Measurements from ENCODE around the gene HIC1. TPM values are rescaled to one million over a fixed set of nuclear protein-coding genes. Genes with fewer than 3 reads are reported as not detected.

Gene HIC1
- polyA plus RNA-seq, 1 experiment, result 15.1 TPM

DNA sequence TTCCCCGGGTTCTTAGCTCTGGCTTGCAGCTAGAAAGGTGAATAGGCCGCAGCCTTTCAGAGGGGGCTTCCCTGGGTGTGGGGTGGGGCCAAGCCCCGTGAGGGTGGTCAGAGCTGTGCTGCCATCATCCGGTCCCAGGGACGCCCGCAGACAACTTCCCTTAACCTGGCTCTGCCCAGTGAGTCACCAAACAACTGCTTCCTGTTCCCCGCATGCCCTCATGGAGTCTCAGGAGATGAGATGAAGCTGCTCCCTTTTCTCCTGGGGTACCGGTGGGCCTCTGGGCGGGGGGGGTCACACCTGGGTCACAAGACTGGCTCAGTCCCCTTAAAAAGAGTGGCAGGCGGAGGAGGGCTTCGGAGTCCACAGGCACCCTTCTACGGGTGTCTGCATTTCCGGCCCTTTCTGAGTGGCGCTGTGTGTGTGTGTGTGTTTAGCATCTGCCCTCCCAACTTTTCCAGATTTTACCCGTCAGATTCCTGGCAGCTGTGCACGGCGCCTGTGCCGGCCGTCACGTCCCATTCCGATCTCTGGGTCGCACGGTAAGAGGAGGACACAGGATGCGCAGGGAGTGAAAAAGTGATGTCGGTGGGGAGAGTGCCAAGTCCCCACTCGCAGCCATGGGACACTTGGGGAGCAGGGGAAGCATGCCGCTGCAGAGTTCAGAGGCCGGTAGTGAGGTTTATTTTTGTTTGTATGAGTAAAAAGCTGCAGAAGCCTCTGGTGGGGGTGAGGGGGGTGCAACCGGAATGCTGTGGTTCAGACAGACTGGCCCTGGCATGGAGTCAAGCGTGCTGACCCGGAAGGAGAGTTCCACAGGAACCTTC, 16.8 kb downstream of the HIC1 start:
- Histone ChIP-seq H3K27me3 (ENCODE audit: control insufficient read depth, insufficient read depth, low read length) (no peaks in the 10 kb centered on the region), H3K4me3 (ENCODE audit: low read depth, low read length) (no peak overlapping the region), H3K36me3 (ENCODE audit: control insufficient read depth, insufficient read depth, low read length) (peaks cover 3% of the 10 kb centered on the region)
- TF ChIP-seq, protein P1, sequence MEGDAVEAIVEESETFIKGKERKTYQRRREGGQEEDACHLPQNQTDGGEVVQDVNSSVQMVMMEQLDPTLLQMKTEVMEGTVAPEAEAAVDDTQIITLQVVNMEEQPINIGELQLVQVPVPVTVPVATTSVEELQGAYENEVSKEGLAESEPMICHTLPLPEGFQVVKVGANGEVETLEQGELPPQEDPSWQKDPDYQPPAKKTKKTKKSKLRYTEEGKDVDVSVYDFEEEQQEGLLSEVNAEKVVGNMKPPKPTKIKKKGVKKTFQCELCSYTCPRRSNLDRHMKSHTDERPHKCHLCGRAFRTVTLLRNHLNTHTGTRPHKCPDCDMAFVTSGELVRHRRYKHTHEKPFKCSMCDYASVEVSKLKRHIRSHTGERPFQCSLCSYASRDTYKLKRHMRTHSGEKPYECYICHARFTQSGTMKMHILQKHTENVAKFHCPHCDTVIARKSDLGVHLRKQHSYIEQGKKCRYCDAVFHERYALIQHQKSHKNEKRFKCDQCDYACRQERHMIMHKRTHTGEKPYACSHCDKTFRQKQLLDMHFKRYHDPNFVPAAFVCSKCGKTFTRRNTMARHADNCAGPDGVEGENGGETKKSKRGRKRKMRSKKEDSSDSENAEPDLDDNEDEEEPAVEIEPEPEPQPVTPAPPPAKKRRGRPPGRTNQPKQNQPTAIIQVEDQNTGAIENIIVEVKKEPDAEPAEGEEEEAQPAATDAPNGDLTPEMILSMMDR (IDR thresholded peaks at IDR 0.05; ENCODE audit: insufficient read depth, low read depth, low read length), result 0 out of 2 replicates have a peak, but pooled peaks have one; percentile 3
- no peak for DNase-seq (ENCODE audit: low read depth)
- ChIA-PET CTCF (interaction anchor here (0.6 to 2.6 kb wide), 14 partner anchors 10 to 358 kb away, joined by 3 to 21 read pairs (median 3); no protein-coding TSS in a partner anchor), POLR2A (interaction anchor here (0.7 kb wide), 1 partner anchor 101 kb away, joined by 4 read pairs; no protein-coding TSS in a partner anchor)

DNA sequence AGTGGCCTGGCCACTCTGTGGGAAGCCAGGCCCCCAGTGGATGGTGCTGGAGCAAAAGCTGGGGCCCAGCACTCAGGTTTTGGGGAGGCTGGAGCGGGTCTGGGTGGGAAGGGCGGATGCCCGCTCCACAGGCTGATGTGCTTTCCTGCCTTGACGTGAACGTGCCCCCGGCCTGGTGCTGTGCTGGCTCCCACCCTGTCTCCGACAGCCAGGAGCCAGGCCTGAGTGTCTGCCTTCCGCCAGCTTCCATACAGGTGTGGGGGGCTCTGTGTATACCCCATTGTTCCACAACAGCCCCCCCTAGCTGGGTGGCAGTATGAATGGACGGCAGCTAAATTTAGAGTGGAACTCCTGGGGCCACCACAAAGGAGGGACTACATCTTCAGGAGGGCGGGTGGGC, 20.0 kb downstream of the HIC1 start:
- no peak for DNase-seq (ENCODE audit: low read depth)
- peaks cover 7% of the 10 kb centered on the region for H3K36me3 ChIP-seq (ENCODE audit: control insufficient read depth, insufficient read depth, low read length)
- TF ChIP-seq, protein P1 (IDR thresholded peaks at IDR 0.05; ENCODE audit: insufficient read depth, low read depth, low read length), result no peak
- no peak overlapping the region for H3K4me3 ChIP-seq (ENCODE audit: low read depth, low read length)
- POLR2A ChIA-PET, result interaction anchor here (0.6 kb wide), 1 partner anchor 353 kb away, joined by 3 read pairs; no protein-coding TSS in a partner anchor
- CTCF ChIA-PET, result interaction anchor here (1.2 to 3.3 kb wide), 4 partner anchors 11 to 170 kb away, joined by 3 to 11 read pairs (median 6); no protein-coding TSS in a partner anchor
- no peaks in the 10 kb centered on the region for H3K27me3 ChIP-seq (ENCODE audit: control insufficient read depth, insufficient read depth, low read length)

DNA sequence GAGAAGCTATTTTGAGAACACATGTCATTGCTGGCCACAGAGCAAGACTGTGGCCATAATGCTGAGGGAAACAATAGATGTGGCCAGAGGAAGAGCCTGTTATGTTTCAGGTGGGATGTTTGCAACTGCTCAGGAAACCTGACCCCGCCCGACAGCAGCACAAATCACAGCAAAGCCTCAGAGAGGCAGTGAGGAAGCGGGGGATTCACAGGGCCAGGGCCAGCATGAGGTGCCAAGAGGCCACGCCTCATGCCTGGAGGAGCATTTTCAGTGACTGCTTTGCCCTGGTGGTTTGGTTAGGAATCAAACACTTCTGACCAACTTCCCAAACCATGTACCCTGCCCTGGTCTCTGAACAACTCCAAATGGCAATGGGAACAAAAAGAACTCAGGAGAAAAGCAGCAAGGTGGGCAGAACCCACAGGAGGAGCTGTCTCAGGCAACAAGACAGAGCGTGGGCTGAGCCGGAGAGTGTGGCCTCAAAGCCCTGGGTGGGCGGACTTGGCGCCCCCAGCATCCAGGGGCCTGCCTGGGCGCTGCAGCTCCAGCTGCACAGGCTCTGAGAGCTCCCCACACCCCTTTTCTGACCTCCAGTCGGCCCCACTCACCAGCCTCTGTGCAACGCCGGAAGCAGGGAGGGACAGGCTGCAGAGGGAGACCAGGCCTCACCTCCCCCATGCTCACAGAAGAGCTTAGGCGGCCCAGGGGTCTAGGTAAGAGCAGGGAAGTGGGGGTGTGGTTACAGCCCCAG, 20.6 kb downstream of the HIC1 start:
- TF ChIP-seq, protein P1 (IDR thresholded peaks at IDR 0.05; ENCODE audit: insufficient read depth, low read depth, low read length), result peak; percentile 17; the same call in 1 of the 2 replicates
- ChIA-PET POLR2A (interaction anchor here (0.6 kb wide), 1 partner anchor 354 kb away, joined by 3 read pairs; no protein-coding TSS in a partner anchor), CTCF (interaction anchor here (0.9 to 3.3 kb wide), 5 partner anchors 10 to 169 kb away, joined by 3 to 11 read pairs (median 5); no protein-coding TSS in a partner anchor)
- no peak overlapping the region for H3K4me3 ChIP-seq (ENCODE audit: low read depth, low read length)
- peaks cover 7% of the 10 kb centered on the region for H3K36me3 ChIP-seq (ENCODE audit: control insufficient read depth, insufficient read depth, low read length)
- no peaks in the 10 kb centered on the region for H3K27me3 ChIP-seq (ENCODE audit: control insufficient read depth, insufficient read depth, low read length)
- DNase-seq (ENCODE audit: low read depth), result no peak

DNA sequence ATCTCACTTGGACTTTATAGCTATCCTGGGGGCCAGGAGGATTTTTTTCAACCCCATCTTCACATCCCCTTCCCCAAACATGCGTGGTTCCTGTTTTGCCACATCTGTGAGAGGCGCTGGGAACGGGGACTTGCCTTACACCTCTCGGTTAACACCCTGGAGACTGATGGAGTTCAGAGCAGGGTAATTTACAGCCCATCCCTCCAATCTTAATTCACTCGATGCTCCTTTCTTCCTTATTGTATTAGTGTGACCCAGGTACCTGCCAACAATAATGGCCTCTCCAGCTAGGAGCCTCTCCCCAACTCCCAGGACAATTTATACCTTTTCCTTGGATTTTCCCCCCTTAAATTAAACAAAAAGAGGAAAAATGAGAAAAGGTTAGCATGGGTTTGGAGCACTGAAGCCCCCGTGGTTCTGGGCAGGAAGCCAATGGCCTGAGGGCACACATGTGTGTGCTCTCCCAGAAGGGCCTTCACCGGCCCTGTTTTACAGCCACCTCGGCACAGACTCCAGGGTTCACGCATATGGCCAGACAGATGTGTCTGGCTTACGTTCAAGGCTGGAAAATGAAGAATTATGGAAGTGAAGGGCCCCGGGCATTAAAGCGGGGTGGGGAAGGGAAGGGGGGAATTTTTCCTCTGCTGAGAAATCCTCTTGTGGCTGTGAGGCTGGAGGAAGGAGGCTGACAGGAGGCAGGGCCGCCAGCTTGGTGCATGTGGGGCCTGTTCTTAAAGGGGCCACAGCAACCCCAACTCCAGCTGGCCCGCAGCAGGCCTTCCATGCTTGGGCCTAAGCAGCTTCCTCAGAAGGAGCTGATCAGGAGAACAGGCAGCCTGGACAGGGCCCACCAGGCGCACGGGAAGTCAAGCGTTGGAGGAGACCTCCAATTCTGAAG, 21.4 kb downstream of the HIC1 start:
- no peak for DNase-seq (ENCODE audit: low read depth)

More for the DNA sequence above, 21.4 kb downstream of the HIC1 start:
- TF ChIP-seq, protein P1 (IDR thresholded peaks at IDR 0.05; ENCODE audit: insufficient read depth, low read depth, low read length), result no peak
- Histone ChIP-seq H3K4me3 (ENCODE audit: low read depth, low read length) (no peak overlapping the region), H3K27me3 (ENCODE audit: control insufficient read depth, insufficient read depth, low read length) (no peaks in the 10 kb centered on the region), H3K36me3 (ENCODE audit: control insufficient read depth, insufficient read depth, low read length) (peaks cover 10% of the 10 kb centered on the region)
- ChIA-PET CTCF (interaction anchor here (0.7 to 3.3 kb wide), 8 partner anchors 8 to 168 kb away, joined by 3 to 11 read pairs (median 4); no protein-coding TSS in a partner anchor), POLR2A (interaction anchor here (0.9 kb wide), 1 partner anchor 12 kb away, joined by 4 read pairs; no protein-coding TSS in a partner anchor)

Measured in BJ (cell line).